Stimulated activated CD4-positive, alpha-beta T cell treated with anti-CD3 and anti-CD28 coated beads, Interleukin-12 subunit alpha, Interleukin-12 subunit beta, amount 100 ng/mL, for 24 hours (primary cell): ENCODE data around the gene HLA-DPB1.
"Not testable (repeated sequence)": the region's sequence is repeated elsewhere in the genome, so short reads cannot be mapped to it uniquely, and the experiment has no call there.

Experiments used
- DNase-seq, 2 experiments: peaks; one replicate each; pipeline ENCODE4 v3.0.0-alpha.2; 2020; ENCODE audit warnings: low read depth in 2 of 2

Gene HLA-DPB1

GRCh38 chr6:33071569-33071968 lies 4.2 kb upstream of the HLA-DPB1 start:
- DNase-seq, result no peak

GRCh38 chr6:33072508-33073100 lies 3.2 kb upstream of the HLA-DPB1 start:
- no peak for DNase-seq

- DNase-seq, result peak; percentile 12 to 13
These were observed 2.3 kb upstream of the HLA-DPB1 start, which contains the start of gene HLA-DPA1 for GRCh38 chr6:33073431-33073871. Gene HLA-DPA1 (minus strand): TSS chr6:33073649.

- DNase-seq, result no peak
These were observed 602 bp upstream of the HLA-DPB1 start for GRCh38 chr6:33075208-33075567.

GRCh38 chr6:33076406-33076934 lies 680 bp downstream of the HLA-DPB1 start:
- no peak for DNase-seq

- no peak for DNase-seq
These were observed 2.1 kb downstream of the HLA-DPB1 start for GRCh38 chr6:33077908-33078307.

GRCh38 chr6:33078442-33078841 lies 2.7 kb downstream of the HLA-DPB1 start:
- no peak for DNase-seq

GRCh38 chr6:33078919-33079521 lies 3.2 kb downstream of the HLA-DPB1 start:
- no peak for DNase-seq

- DNase-seq, result no peak
These were observed 3.8 kb downstream of the HLA-DPB1 start for GRCh38 chr6:33079580-33079979.

GRCh38 chr6:33080127-33081089 lies 4.6 kb downstream of the HLA-DPB1 start:
- no peak for DNase-seq

- DNase-seq, result no peak
These were observed 5.5 kb downstream of the HLA-DPB1 start for GRCh38 chr6:33081098-33081824.

GRCh38 chr6:33082702-33083101 lies 6.9 kb downstream of the HLA-DPB1 start:
- DNase-seq, result no peak

GRCh38 chr6:33085627-33086026 lies 9.8 kb downstream of the HLA-DPB1 start:
- DNase-seq, result no peak

GRCh38 chr6:33088258-33088930 lies 12.6 kb downstream of the HLA-DPB1 start:
- no peak for DNase-seq

- no peak for DNase-seq
These were observed 13.3 kb downstream of the HLA-DPB1 start for GRCh38 chr6:33088931-33089620.

GRCh38 chr6:33091957-33092356 lies 16.2 kb downstream of the HLA-DPB1 start:
- DNase-seq, result peak; percentile 17 to 53

- DNase-seq, result no peak
These were observed 16.6 kb downstream of the HLA-DPB1 start for GRCh38 chr6:33092385-33092784.

GRCh38 chr6:33093855-33094254 lies 18.1 kb downstream of the HLA-DPB1 start:
- DNase-seq, result no peak

- no peak for DNase-seq
These were observed 19.9 kb downstream of the HLA-DPB1 start for GRCh38 chr6:33095681-33096080.

GRCh38 chr6:33101121-33101737 lies 25.4 kb downstream of the HLA-DPB1 start:
- not testable (repeated sequence) for DNase-seq
